NT2/D1 (cell line): ENCODE measurements around the gene DYRK1A.

Experiments
- SUZ12 ChIP-seq: IDR thresholded peaks from 2 replicates; pipeline ENCODE4 v1.6.1; 2011; ENCODE audit not compliant: insufficient read length, insufficient read depth; ENCODE audit errors: extremely low read depth
- YY1 ChIP-seq: IDR thresholded peaks from 2 replicates; pipeline ENCODE4 v1.6.1; 2011; ENCODE audit not compliant: insufficient read length, insufficient read depth
- ZNF274 ChIP-seq: IDR thresholded peaks from 2 replicates; pipeline ENCODE4 v1.6.1; 2011; ENCODE audit warnings: mild to moderate bottlenecking, low read depth, low read length

DNA sequence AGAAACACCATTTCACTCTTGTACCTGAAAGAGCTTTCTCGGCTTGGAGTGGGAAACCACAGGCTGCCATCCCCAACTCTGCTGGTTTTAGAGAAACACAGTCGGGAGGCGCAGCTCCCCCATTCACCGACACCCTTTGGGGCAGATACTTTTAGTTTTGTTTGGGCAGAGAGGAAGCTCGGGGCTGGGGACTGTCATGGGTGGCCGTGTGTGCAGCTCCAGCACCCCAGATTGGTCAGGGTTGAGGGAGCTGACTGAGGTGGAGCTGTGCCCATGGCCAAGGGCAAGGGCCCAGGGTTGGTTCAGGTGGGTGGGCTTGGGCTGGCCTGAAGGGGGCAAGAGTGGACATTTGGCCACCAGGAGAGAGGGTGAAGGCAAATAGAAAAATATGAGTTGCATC lies 163.1 kb downstream of the DYRK1A start:
- TF ChIP-seq YY1: no peak
- TF ChIP-seq ZNF274: no peak
- TF ChIP-seq SUZ12: no peak
